ENCODE measurements around the gene HCRT.
"Not testable (repeated sequence)": the region's sequence is repeated elsewhere in the genome, so short reads cannot be mapped to it uniquely, and the experiment has no call there.

The HCRT gene

GRCh38 chr17:42197564-42198156, 12.4 kb upstream of the HCRT start:
- no peak for DNase-seq (ENCODE audit: low spot score)

GRCh38 chr17:42193969-42194899, 9.0 kb upstream of the HCRT start, which contains the start of gene GHDC:
Gene GHDC, minus strand, starts transcription at chr17:42194494. Its CDS starts 913 bp downstream, at chr17:42193581.
- peak; percentile 81 for DNase-seq (ENCODE audit: low spot score)

GRCh38 chr17:42193216-42193968, 8.1 kb upstream of the HCRT start:
- DNase-seq (ENCODE audit: low spot score): no peak

GRCh38 chr17:42192189-42193126, 7.2 kb upstream of the HCRT start:
- DNase-seq (ENCODE audit: low spot score): no peak

- DNase-seq (ENCODE audit: low spot score): no peak
Measured at GRCh38 chr17:42191275-42191608, 6.0 kb upstream of the HCRT start.

- DNase-seq (ENCODE audit: low spot score): no peak
Measured at GRCh38 chr17:42190491-42191274, 5.4 kb upstream of the HCRT start.

GRCh38 chr17:42189651-42189965, 4.4 kb upstream of the HCRT start:
- DNase-seq (ENCODE audit: low spot score): no peak

GRCh38 chr17:42188749-42189650, 3.7 kb upstream of the HCRT start:
- DNase-seq (ENCODE audit: low spot score): no peak

- DNase-seq (ENCODE audit: low spot score): no peak
Measured at GRCh38 chr17:42187833-42188232, 2.6 kb upstream of the HCRT start.

GRCh38 chr17:42186191-42186590, 939 bp upstream of the HCRT start:
- DNase-seq (ENCODE audit: low spot score): not testable (repeated sequence)

- DNase-seq (ENCODE audit: low spot score): no peak
Measured at GRCh38 chr17:42185621-42185930, 324 bp upstream of the HCRT start.

GRCh38 chr17:42183741-42184711, 1.2 kb downstream of the HCRT start:
- DNase-seq (ENCODE audit: low spot score): peak; percentile 71

- peak; percentile 46 for DNase-seq (ENCODE audit: low spot score)
Measured at GRCh38 chr17:42182927-42183734, 2.1 kb downstream of the HCRT start.

GRCh38 chr17:42181851-42182207, 3.4 kb downstream of the HCRT start:
- no peak for DNase-seq (ENCODE audit: low spot score)

- peak; percentile 65 for DNase-seq (ENCODE audit: low spot score)
Measured at GRCh38 chr17:42180922-42181850, 4.1 kb downstream of the HCRT start, which contains the start of gene KCNH4. Gene KCNH4, minus strand, starts transcription at chr17:42181142. Its CDS starts 197 bp downstream, at chr17:42180945.

GRCh38 chr17:42180411-42180921, 4.8 kb downstream of the HCRT start:
- DNase-seq (ENCODE audit: low spot score): no peak

Data from kidney tubule cell (primary cell).